Measurements from ENCODE around the gene CLN3.

DNA sequence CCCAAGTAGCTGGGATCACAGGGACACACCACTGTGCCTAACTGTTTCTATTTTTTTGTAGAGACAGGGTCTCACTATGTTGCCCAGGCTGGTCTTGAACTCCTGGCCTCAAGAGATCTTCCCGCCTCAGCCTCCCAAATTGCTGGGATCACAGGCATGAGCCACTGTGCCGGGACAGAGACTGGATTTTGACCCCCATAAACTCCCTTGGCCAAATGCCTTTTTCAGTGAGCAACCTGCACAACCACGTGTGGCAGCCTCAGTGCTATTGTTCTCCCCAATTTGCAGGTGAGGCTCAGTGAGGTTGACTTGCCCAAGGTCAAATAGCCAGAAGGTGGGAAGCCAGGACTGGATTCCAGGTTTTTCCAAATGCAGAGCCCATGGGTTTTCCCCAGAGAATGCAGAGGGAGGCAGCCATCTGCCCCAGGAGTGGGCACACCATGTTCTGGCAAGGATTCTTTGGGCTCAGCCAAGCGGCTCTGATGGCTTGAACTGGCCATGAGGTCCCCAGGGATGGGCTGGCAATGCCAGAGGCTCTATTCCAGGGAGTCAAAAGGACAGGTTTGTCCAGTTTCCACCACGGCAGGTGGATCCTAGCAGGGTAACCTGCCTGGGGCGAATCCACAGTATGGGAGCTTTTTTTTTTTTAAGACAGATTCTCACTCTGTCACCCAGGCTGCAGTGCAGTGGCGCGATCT lies 13.0 kb upstream of the CLN3 start:
- no peak for TF ChIP-seq POLR2A (IDR thresholded peaks at IDR 0.05)
- TF ChIP-seq, protein P1, sequence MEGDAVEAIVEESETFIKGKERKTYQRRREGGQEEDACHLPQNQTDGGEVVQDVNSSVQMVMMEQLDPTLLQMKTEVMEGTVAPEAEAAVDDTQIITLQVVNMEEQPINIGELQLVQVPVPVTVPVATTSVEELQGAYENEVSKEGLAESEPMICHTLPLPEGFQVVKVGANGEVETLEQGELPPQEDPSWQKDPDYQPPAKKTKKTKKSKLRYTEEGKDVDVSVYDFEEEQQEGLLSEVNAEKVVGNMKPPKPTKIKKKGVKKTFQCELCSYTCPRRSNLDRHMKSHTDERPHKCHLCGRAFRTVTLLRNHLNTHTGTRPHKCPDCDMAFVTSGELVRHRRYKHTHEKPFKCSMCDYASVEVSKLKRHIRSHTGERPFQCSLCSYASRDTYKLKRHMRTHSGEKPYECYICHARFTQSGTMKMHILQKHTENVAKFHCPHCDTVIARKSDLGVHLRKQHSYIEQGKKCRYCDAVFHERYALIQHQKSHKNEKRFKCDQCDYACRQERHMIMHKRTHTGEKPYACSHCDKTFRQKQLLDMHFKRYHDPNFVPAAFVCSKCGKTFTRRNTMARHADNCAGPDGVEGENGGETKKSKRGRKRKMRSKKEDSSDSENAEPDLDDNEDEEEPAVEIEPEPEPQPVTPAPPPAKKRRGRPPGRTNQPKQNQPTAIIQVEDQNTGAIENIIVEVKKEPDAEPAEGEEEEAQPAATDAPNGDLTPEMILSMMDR (IDR thresholded peaks at IDR 0.05 in 8 of 11, conservative IDR thresholded peaks at IDR 0.05 in 3 of 11) = no peak
- TF ChIP-seq POLR2AphosphoS5 (IDR thresholded peaks at IDR 0.05) = no peak
